HepG2 (cell line): ENCODE results near the gene TCOF1. TPM values are rescaled to one million over a fixed set of nuclear protein-coding genes. Genes with fewer than 3 reads are reported as not detected.

ENCODE experiments used
- ATAC-seq: fragments of 200-7000 bp; cut with Tn5 transposase; 3 replicates; pipeline ENCODE4 v1.9.1; 2020; ENCODE audit warnings: mild to moderate bottlenecking, moderate library complexity
- BruUV-seq: library from RNA; stranded (reverse); fragments of 400-500 nt; replicated peaks from 2 replicates; lab custom pipeline; 2021; lab: Mats Ljungman, UMichigan
- CTCF ChIA-PET: fragments of 300-600 bp; formaldehyde crosslinking; extraction: SDS; loops from one replicate; lab custom pipeline; 2021; ENCODE audit warnings: low total read pairs, inconsistent platforms, low intra/inter-chr PET ratio; lab: Yijun Ruan, JAX
- POLR2A ChIA-PET: fragments of 350-600 bp; sonication (Branson Sonifier 250); formaldehyde crosslinking; loops from one replicate; lab custom pipeline; 2020; ENCODE audit warnings: antibody characterized with exemption, inconsistent platforms; lab: Yijun Ruan, JAX
- DNase-seq: peaks from one replicate; pipeline ENCODE4 v3.0.0-alpha.2; 2015; ENCODE audit warnings: low spot score
- FAIRE-seq: peaks from 3 replicates; lab custom pipeline; 2011; peaks lifted over from hg19 to GRCh38; lab: Jason Lieb, UNC
- H2AFZ ChIP-seq: one replicate; pipeline ENCODE4 v1.6.1; 2011; ENCODE audit warnings: low read length, inconsistent platforms
- H3K27ac ChIP-seq: fragments of 300-600 bp; 3 replicates; pipeline ENCODE4 v1.8.0; 2011; ENCODE audit warnings: mixed run types, mild to moderate bottlenecking, mixed read lengths, low read length, inconsistent platforms; ENCODE audit not compliant: insufficient read depth; ENCODE audit errors: extremely low read length
- H3K27me3 ChIP-seq, 2 experiments: fragments of 200-600 bp in 1 of 2; 2 replicates in 1 of 2; 3 replicates in 1 of 2; pipeline versions ENCODE4 v1.6.0 to v1.8.0; 2011; ENCODE audit warnings: low read length in 2 of 2, mild to moderate bottlenecking in 2 of 2, moderate library complexity in 2 of 2, inconsistent platforms in 1 of 2; ENCODE audit not compliant: insufficient read depth in 2 of 2, control insufficient read depth in 1 of 2
- H3K36me3 ChIP-seq, 2 experiments: fragments of 200-600 bp in 1 of 2; replicated peaks in 1 of 2; 2 replicates in 1 of 2; 3 replicates in 1 of 2; pipeline versions ENCODE4 v1.5.1 to v1.8.0; 2011; ENCODE audit warnings: low read length in 2 of 2, inconsistent platforms in 1 of 2; ENCODE audit not compliant: insufficient read depth in 2 of 2, control insufficient read depth in 1 of 2
- H3K4me1 ChIP-seq: 2 replicates; pipeline ENCODE4 v1.5.1; 2012; ENCODE audit warnings: low read length, inconsistent platforms; ENCODE audit not compliant: insufficient read depth
- H3K4me2 ChIP-seq: 2 replicates; pipeline ENCODE4 v1.6.0; 2011; ENCODE audit warnings: low read depth, low read length, inconsistent platforms
- H3K4me3 ChIP-seq, 3 experiments: fragments of 200-600 bp in 1 of 3; sonication (generic), shearing (Covaris generic) in 1 of 3; replicated peaks in 1 of 3; 2 replicates each; pipeline ENCODE4 v1.5.1; 2011 to 2016; ENCODE audit warnings: low read length in 3 of 3, inconsistent platforms in 2 of 3, low read depth in 2 of 3, mild to moderate bottlenecking in 2 of 3, control low read depth in 1 of 3, mixed read lengths in 1 of 3; ENCODE audit not compliant: insufficient read depth in 1 of 3
- H3K79me2 ChIP-seq: one replicate; pipeline ENCODE4 v1.6.1; 2011; ENCODE audit warnings: low read length, inconsistent platforms; ENCODE audit not compliant: insufficient read depth
- H3K9ac ChIP-seq: 2 replicates; pipeline ENCODE4 v1.6.0; 2011; ENCODE audit warnings: mild to moderate bottlenecking, low read depth, low read length, inconsistent platforms; ENCODE audit not compliant: insufficient read depth
- H3K9me3 ChIP-seq: 2 replicates; pipeline ENCODE4 v1.5.1; 2012; ENCODE audit warnings: mild to moderate bottlenecking, low read length
- H4K20me1 ChIP-seq: 2 replicates; pipeline ENCODE4 v1.6.0; 2011; ENCODE audit warnings: inconsistent platforms, mild to moderate bottlenecking, low read length, moderate library complexity; ENCODE audit not compliant: insufficient read depth
- AHR ChIP-seq: IDR thresholded peaks from 2 replicates; pipeline ENCODE4 v1.6.1; 2018; ENCODE audit warnings: missing genetic modification reagents, missing compliant biosample characterization
- DR1 ChIP-seq: sonication (generic); formaldehyde crosslinking; IDR thresholded peaks from 2 replicates; pipeline ENCODE4 v1.8.0; 2021; ENCODE audit warnings: mild to moderate bottlenecking, missing genetic modification reagents, inconsistent platforms
- KLF12 ChIP-seq: sonication (generic); formaldehyde crosslinking; IDR thresholded peaks from 2 replicates; pipeline ENCODE4 v1.4.0; 2020; ENCODE audit warnings: missing genetic modification reagents, borderline replicate concordance
- SP2 ChIP-seq: sonication (generic); formaldehyde crosslinking; IDR thresholded peaks from 2 replicates; pipeline ENCODE4 v1.5.1; 2020; ENCODE audit warnings: mild to moderate bottlenecking, missing genetic modification reagents
- ZMYM4 ChIP-seq: sonication (generic); formaldehyde crosslinking; IDR thresholded peaks from 2 replicates; pipeline ENCODE4 v1.8.1; 2023; ENCODE audit warnings: mild to moderate bottlenecking, missing genetic modification reagents
- ZNF609 ChIP-seq: sonication (generic); formaldehyde crosslinking; IDR thresholded peaks from 2 replicates; pipeline ENCODE4 v1.4.0; 2020; ENCODE audit warnings: mild to moderate bottlenecking, missing genetic modification reagents, borderline replicate concordance
- ZNF773 ChIP-seq: sonication (generic); formaldehyde crosslinking; IDR thresholded peaks from 2 replicates; pipeline ENCODE4 v1.4.0; 2020; ENCODE audit warnings: missing genetic modification reagents, borderline replicate concordance
- WGBS: methylation state at CpG from one replicate; pipeline ENCODE4 v1.1.6; 2017; ENCODE audit warnings: low lambda C conversion rate; 5-methylcytosine and 5-hydroxymethylcytosine counted together
- in situ Hi-C: cut with HindIII; loops from 2 replicates; pipeline ENCODE4 v1.10.0; 2017; ENCODE audit warnings: low pct_unique_long_range_greater_than_20kb; ENCODE audit not compliant: extremely low pct_ligation_motif_present
- intact Hi-C: fragments of 100-400 bp; cut with micrococcal nuclease; formaldehyde crosslinking; loops from one replicate; pipeline ENCODE4 v1.10.0; 2022; ENCODE audit not compliant: unreplicated experiment
- polyA plus RNA-seq, 8 experiments: library from polyadenylated mRNA; depleted of rRNA in 3 of 8; stranded (reverse) in 7 of 8; unstranded in 1 of 8; fragments of >200 nt; fragmentation: Illumina TruSeq in 4 of 8; extraction: Trizol in 4 of 8; gene quantifications; 2 replicates each; pipeline versions ENCODE4 v1.2.1 to v1.2.3, GENCODE V29; 2011 to 2016; ENCODE audit warnings: low read depth in 4 of 8, missing spikeins in 1 of 8, mixed read lengths in 1 of 8; ENCODE audit not compliant: insufficient read depth in 1 of 8
- total RNA-seq, 5 experiments: library from RNA; depleted of rRNA; stranded (reverse); fragments of >200 nt; fragmentation: Illumina TruSeq; extraction: Trizol; gene quantifications; 2 replicates each; pipeline ENCODE4 v1.2.3, GENCODE V29; 2016; ENCODE audit warnings: low read depth in 1 of 5

The TCOF1 gene
- total and polyA plus RNA-seq, 2 of the 13 experiments (the other 11 are each of a cell fraction or from before 2014, with no cell fraction given) = 10.1 to 41.6 TPM

GRCh38 chr5:150309886-150310239, 47.6 kb upstream of the TCOF1 start:
- Histone ChIP-seq H3K79me2 (no peaks in the 10 kb centered on the region), H3K4me2 (no peak overlapping the region), H3K9ac (no peak overlapping the region), H3K4me1 (peaks cover 82% of the 10 kb centered on the region), H4K20me1 (no peaks in the 10 kb centered on the region), H3K36me3 (no peaks in the 10 kb centered on the region), H3K9me3 (no peaks in the 10 kb centered on the region), H3K4me3 (no peak overlapping the region), H3K27me3 (no peaks in the 10 kb centered on the region), H3K27ac (no peak overlapping the region), H2AFZ (no peak overlapping the region)
- TF ChIP-seq AHR (CRISPR knock-in tag) (no peak), ZMYM4 (no peak), ZNF609 (CRISPR knock-in tag) (no peak), KLF12 (CRISPR knock-in tag) (no peak), SP2 (no peak), DR1 (CRISPR knock-in tag) (no peak), ZNF773 (CRISPR knock-in tag) (no peak)
- in situ Hi-C loops (no loop called here), intact Hi-C loops (no loop called here)
- no peak for DNase-seq
- ChIA-PET CTCF (no interaction called here), POLR2A (interaction anchor here (2.3 kb wide), 1 partner anchor 7 kb away, joined by 10 read pairs; no protein-coding TSS in a partner anchor)
- FAIRE-seq = no peak
- no peak for ATAC-seq
- BruUV-seq = no TSS peak
- 94% methylated on average over 1 of the region's 1 CpG for WGBS
